GM18867 (cell line): ENCODE measurements around the gene BOD1.
A peak's percentile ranks its signal among the peaks of the same experiment; 100 is the strongest.

Source experiments
- ATAC-seq: cut with Tn5 transposase; IDR thresholded peaks from one replicate; pipeline ENCODE4 v1.9.1; 2021; ENCODE audit warnings: mild to moderate bottlenecking, moderate library complexity; ENCODE audit not compliant: unreplicated experiment

Gene BOD1

GRCh38 chr5:173642191-173642816 is 25.9 kb upstream of the BOD1 start:
- no peak for ATAC-seq

- ATAC-seq: no peak
Measured at GRCh38 chr5:173640156-173640804, 23.8 kb upstream of the BOD1 start.

GRCh38 chr5:173638126-173639040 is 21.9 kb upstream of the BOD1 start:
- ATAC-seq: no peak

- ATAC-seq: no peak
Measured at GRCh38 chr5:173637340-173637739, 20.9 kb upstream of the BOD1 start.

GRCh38 chr5:173634465-173634983 is 18.1 kb upstream of the BOD1 start:
- ATAC-seq: no peak

GRCh38 chr5:173633304-173633703 is 16.9 kb upstream of the BOD1 start:
- no peak for ATAC-seq

GRCh38 chr5:173631478-173631877 is 15.0 kb upstream of the BOD1 start:
- ATAC-seq: no peak

- ATAC-seq: no peak
Measured at GRCh38 chr5:173630724-173631365, 14.4 kb upstream of the BOD1 start.

- ATAC-seq: no peak
Measured at GRCh38 chr5:173629628-173630027, 13.2 kb upstream of the BOD1 start.

- no peak for ATAC-seq
Measured at GRCh38 chr5:173628501-173628900, 12.1 kb upstream of the BOD1 start.

GRCh38 chr5:173627860-173628392 is 11.5 kb upstream of the BOD1 start:
- no peak for ATAC-seq

- no peak for ATAC-seq
Measured at GRCh38 chr5:173627271-173627670, 10.8 kb upstream of the BOD1 start.

GRCh38 chr5:173626505-173626820 is 10.0 kb upstream of the BOD1 start:
- no peak for ATAC-seq

GRCh38 chr5:173625673-173626504 is 9.4 kb upstream of the BOD1 start:
- peak; percentile 73 for ATAC-seq

GRCh38 chr5:173625261-173625660 is 8.8 kb upstream of the BOD1 start:
- ATAC-seq: no peak

GRCh38 chr5:173624282-173624681 is 7.8 kb upstream of the BOD1 start:
- no peak for ATAC-seq

- no peak for ATAC-seq
Measured at GRCh38 chr5:173623789-173624188, 7.3 kb upstream of the BOD1 start.

GRCh38 chr5:173623296-173623771 is 6.9 kb upstream of the BOD1 start:
- no peak for ATAC-seq

GRCh38 chr5:173622183-173623047 is 6.0 kb upstream of the BOD1 start:
- ATAC-seq: no peak
